Hypothalamus (tissue), 51 donors: Measurements from ENCODE around the gene NPPC.
"Not testable (repeated sequence)": the region's sequence is repeated elsewhere in the genome, so short reads cannot be mapped to it uniquely, and the experiment has no call there.

Experiments used
- DNase-seq, 51 donors: peaks; one replicate each; lab custom pipeline; 2025; lab: John Stamatoyannopoulos, UW

The NPPC gene, protein sequence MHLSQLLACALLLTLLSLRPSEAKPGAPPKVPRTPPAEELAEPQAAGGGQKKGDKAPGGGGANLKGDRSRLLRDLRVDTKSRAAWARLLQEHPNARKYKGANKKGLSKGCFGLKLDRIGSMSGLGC

GRCh38 chr2:231926180-231926741, at the start of gene NPPC:
TSS of gene NPPC (minus strand) at chr2:231926396. CDS start at chr2:231926249, 147 bp downstream.
- peak in 42 of 51 donors; percentile 3 to 76 (median 37) for DNase-seq

- DNase-seq: no peak
These were observed 48.8 kb upstream of the NPPC start for GRCh38 chr2:231975001-231975400.

DNA sequence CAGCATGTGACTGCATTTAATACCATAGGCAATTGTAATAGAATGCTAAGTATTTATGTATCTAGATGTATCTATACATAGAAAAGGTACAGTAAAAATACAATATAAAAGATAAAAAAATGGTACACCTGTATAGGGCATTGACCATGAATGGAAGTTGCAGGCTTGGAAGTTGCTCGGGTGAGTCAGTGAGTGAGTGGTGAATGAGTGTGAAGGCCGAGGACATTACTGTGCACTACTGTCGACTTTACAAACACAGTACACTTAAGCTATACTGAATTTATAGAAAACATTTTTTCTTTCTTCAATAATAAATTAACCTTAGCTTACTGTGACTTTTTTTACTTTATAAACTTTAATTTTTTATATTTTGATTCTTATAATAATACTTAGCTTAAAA, 44.3 kb upstream of the NPPC start:
- no peak for DNase-seq

DNA sequence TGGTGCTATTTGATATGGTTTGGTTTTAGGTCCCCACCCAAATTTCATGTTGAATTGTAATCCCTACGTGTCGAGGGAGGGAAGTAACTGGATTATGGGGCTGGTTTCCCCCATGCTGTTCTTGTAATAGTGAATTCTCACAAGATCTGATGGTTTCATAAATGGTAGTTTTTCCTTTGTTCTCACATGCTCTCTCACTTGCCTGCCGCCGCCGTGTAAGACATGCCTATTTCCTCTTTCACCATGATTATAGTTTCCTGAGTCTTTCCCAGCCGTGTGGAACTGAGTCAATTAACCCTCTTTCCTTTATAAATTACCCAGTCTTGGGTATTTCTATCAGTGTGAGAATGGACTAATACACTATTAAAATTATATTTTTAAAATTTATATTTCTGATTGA, 42.6 kb upstream of the NPPC start:
- no peak for DNase-seq

GRCh38 chr2:231966886-231967285, 40.7 kb upstream of the NPPC start:
- DNase-seq: no peak

DNA sequence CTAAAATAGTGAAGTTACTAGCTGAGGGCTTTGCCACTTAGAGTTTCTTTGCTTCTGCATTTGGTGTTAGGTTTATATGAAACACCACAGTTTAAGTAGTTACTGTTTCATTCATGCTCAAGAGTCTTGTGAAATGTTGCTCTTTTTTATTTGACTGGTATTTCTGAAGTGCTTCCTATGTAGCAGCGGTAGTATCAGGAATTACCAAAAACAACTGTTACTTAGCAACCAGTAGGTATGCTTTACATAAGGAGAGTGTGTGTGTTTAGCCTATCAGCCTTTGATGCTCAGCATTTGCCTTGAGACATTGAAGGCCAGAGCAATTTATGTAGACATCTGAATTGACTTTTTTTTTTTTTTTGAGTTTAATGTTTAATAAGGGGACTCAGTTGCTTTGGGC, 38.9 kb upstream of the NPPC start:
- no peak for DNase-seq

GRCh38 chr2:231961349-231962166, 35.4 kb upstream of the NPPC start, which contains the start of gene DIS3L2:
TSS of gene DIS3L2 (plus strand) at chr2:231961713. CDS start at chr2:232014928, 53,215 bp downstream.
- peak; percentile 15 to 89 (median 75) for DNase-seq

DNA sequence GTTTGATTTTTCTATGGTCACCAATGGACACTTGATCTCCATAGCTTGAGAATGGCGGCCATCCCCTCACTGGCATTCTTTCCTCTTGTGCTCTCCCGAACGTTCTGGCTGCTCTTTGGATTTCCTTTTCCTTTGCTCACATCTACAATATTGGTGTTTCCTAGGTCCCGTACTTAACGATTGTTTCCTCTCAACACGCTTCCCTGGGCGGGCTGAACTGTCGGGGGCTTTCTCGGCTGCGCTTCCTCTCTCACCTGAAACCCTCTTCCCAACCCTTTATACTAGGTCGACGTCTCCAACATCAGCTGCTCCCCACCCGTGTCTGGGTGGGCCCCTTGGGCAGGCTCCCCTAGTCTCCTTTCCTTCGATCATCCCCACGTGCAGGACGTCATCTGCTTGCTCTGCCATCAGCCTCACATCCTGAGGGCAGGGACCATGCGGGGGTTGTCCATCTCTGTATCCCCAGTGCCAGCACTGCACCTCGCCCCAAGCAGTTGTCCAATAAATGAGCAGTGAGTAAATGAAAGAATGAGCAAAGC, 34.7 kb upstream of the NPPC start:
- DNase-seq: peak in 4 of 51 donors; percentile 5 to 45 (median 30)

- DNase-seq: no peak
These were observed 31.9 kb upstream of the NPPC start for GRCh38 chr2:231957913-231958763.

DNA sequence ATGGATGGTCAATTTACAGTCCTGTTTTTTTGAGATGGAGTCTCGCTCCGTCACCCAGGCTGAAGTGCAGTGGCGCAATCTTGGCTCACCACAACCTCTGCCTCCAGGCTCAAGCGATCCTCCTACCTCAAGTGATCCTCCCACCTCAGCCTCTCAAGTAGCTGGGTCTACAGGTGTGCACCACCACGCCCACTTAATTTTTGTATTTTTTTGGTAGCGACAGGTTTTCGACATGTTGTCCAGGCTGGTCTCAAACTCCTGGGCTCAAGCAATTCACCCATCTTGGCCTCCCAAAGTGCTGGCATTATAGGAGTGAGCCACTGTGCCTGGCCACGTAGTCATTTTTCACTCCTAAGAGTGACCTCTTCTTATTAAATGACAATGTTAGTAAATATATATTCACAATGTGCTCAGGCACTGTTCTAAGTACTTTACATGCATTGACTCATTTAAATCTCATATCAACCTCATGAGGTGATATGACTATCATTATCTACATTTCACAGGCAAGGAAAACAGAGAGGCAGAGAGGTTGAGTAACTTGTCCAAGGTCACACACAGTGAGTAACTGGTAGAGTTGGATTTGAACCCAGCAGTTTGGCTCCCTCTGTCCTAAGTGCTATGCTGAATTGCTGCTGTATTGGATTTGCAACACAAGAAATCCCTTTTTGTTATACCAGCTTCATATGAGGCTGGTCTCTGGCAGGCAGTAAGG, 29.7 kb upstream of the NPPC start:
- DNase-seq: no peak

- DNase-seq: no peak
These were observed 25.3 kb upstream of the NPPC start for GRCh38 chr2:231951452-231952035.

GRCh38 chr2:231947694-231948093, 21.5 kb upstream of the NPPC start:
- no peak for DNase-seq

- not testable (repeated sequence) for DNase-seq
These were observed 20.9 kb upstream of the NPPC start for GRCh38 chr2:231947112-231947511.

GRCh38 chr2:231946241-231946814, 20.1 kb upstream of the NPPC start:
- no peak for DNase-seq

- no peak for DNase-seq
These were observed 16.0 kb upstream of the NPPC start for GRCh38 chr2:231942180-231942579.

DNA sequence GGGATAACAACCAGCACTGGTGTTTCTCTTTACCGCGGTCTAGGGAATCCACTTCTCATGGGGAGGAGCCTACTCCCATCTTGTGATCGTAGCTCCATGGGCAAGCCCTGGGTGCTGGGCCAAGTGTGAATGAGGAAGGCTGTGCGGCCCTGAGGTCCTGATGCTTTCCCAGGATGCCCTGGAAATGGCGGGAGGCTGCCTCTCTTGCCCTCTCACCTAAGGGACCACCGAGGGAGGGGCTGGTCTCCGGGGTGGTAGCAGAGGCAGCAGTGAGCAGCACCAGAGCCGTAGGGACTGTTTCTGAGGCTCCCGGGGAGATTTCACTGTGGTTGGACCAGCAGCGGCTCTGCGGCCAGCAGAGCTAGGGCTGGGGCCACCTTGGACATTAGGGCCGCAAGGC, 15.5 kb upstream of the NPPC start:
- no peak for DNase-seq

GRCh38 chr2:231940795-231941194, 14.6 kb upstream of the NPPC start:
- DNase-seq: no peak

DNA sequence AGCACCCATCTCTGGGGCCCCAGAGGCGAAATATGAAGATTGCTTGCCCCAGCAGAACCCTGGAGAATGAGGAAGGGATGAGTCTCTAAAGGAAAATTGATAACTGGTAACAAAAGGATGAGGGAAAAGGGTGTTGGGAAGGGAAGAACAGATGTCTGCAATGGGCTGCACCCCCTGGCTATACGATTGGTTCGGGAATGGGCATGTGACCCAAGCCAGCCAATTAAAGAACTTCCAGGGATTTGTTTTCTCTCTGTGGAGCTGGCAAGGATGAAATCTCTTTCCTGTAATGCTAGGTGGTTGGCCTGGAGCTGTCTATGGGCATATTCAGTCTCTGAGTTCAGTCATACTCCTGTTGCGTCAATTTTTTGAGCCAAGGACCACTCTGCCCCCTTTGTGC, 12.8 kb upstream of the NPPC start:
- DNase-seq: no peak

DNA sequence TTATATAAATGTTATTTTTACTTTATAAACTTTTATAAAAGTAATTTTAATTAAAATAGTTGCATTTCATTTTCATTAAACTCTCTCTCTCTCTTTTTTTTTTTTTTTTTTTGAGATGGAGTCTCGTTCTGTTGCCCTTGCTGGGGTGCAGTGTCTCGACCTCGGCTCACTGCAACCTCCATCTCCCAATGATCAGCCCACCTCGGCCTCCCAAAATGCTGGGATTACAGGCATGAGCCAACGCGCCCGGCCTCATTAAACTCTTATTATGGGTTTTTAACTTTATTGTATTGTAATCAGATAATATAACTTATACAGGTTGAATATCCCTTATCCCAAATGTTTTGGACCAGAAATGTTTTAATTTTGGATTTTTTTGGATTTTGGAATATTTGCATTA, 10.9 kb upstream of the NPPC start:
- DNase-seq: no peak
